ENCODE data around the gene EFNB2.
A peak's percentile ranks its signal among the peaks of the same experiment; 100 is the strongest.

EFNB2 gene

GRCh38 chr13:106480351-106480910 lies 55.0 kb downstream of the EFNB2 start:
- no peak for DNase-seq

- no peak for DNase-seq
Observed at GRCh38 chr13:106479929-106480328, 55.5 kb downstream of the EFNB2 start.

GRCh38 chr13:106478116-106478515 lies 57.3 kb downstream of the EFNB2 start:
- DNase-seq, result no peak

- peak; percentile 25 for DNase-seq
Observed at GRCh38 chr13:106477303-106477702, 58.2 kb downstream of the EFNB2 start.

GRCh38 chr13:106475852-106476251 lies 59.6 kb downstream of the EFNB2 start:
- no peak for DNase-seq

- no peak for DNase-seq
Observed at GRCh38 chr13:106474912-106475311, 60.5 kb downstream of the EFNB2 start.

GRCh38 chr13:106473154-106473553 lies 62.3 kb downstream of the EFNB2 start:
- DNase-seq, result no peak

- no peak for DNase-seq
Observed at GRCh38 chr13:106472621-106473020, 62.8 kb downstream of the EFNB2 start.

- peak; percentile 69 for DNase-seq
Observed at GRCh38 chr13:106471957-106472543, 63.4 kb downstream of the EFNB2 start.

- no peak for DNase-seq
Observed at GRCh38 chr13:106470576-106470975, 64.9 kb downstream of the EFNB2 start.

- DNase-seq, result no peak
Observed at GRCh38 chr13:106468744-106469590, 66.5 kb downstream of the EFNB2 start.

GRCh38 chr13:106468207-106468606 lies 67.3 kb downstream of the EFNB2 start:
- no peak for DNase-seq

GRCh38 chr13:106467427-106468122 lies 67.9 kb downstream of the EFNB2 start:
- no peak for DNase-seq

- DNase-seq, result no peak
Observed at GRCh38 chr13:106466691-106467426, 68.6 kb downstream of the EFNB2 start.

- no peak for DNase-seq
Observed at GRCh38 chr13:106464076-106464475, 71.4 kb downstream of the EFNB2 start.

- no peak for DNase-seq
Observed at GRCh38 chr13:106462710-106463109, 72.8 kb downstream of the EFNB2 start.

GRCh38 chr13:106455777-106456176 lies 79.7 kb downstream of the EFNB2 start:
- no peak for DNase-seq

GRCh38 chr13:106455190-106455589 lies 80.3 kb downstream of the EFNB2 start:
- DNase-seq, result no peak

- DNase-seq, result no peak
Observed at GRCh38 chr13:106453101-106453500, 82.4 kb downstream of the EFNB2 start.

GRCh38 chr13:106450991-106451390 lies 84.5 kb downstream of the EFNB2 start:
- no peak for DNase-seq

- no peak for DNase-seq
Observed at GRCh38 chr13:106449096-106449495, 86.4 kb downstream of the EFNB2 start.

GRCh38 chr13:106445996-106446395 lies 89.5 kb downstream of the EFNB2 start:
- DNase-seq, result no peak
